GM13977 (cell line): ENCODE measurements around the gene KCNIP4.

ENCODE experiments used
- DNase-seq: peaks from one replicate; pipeline ENCODE4 v3.0.0; 2012; ENCODE audit warnings: low spot score
- CTCF ChIP-seq: IDR thresholded peaks from 2 replicates; pipeline ENCODE4 v1.5.1; 2012; ENCODE audit warnings: mild to moderate bottlenecking, control low read depth; ENCODE audit not compliant: insufficient read depth; ENCODE audit errors: extremely low read depth, missing control alignments
- in situ Hi-C: fragments of 300-500 bp; cut with MboI; formaldehyde crosslinking; loops from one replicate; pipeline ENCODE4 v1.12.0; 2022; ENCODE audit warnings: low sequenced_read_pairs, low pct_unique_long_range_greater_than_20kb, mixed read lengths, inconsistent platforms; ENCODE audit not compliant: unreplicated experiment

KCNIP4 gene

GRCh38 chr4:21167711-21168110 is 780.9 kb downstream of the KCNIP4 start:
- in situ Hi-C loops = no loop called here
- DNase-seq = no peak
- no peak for TF ChIP-seq CTCF

GRCh38 chr4:21155367-21155766 is 793.2 kb downstream of the KCNIP4 start:
- no peak for DNase-seq
- in situ Hi-C loops = no loop called here
- TF ChIP-seq CTCF = no peak

- no peak for DNase-seq
- in situ Hi-C loops = no loop called here
- no peak for TF ChIP-seq CTCF
Measured at GRCh38 chr4:21139327-21139726, 809.2 kb downstream of the KCNIP4 start.

GRCh38 chr4:21136051-21136630 is 812.4 kb downstream of the KCNIP4 start:
- no peak for TF ChIP-seq CTCF
- in situ Hi-C loops = no loop called here
- DNase-seq = no peak

GRCh38 chr4:21134994-21135393 is 813.6 kb downstream of the KCNIP4 start:
- no peak for TF ChIP-seq CTCF
- DNase-seq = no peak
- in situ Hi-C loops = no loop called here

- in situ Hi-C loops = no loop called here
- no peak for TF ChIP-seq CTCF
- DNase-seq = no peak
Measured at GRCh38 chr4:21130606-21131005, 818.0 kb downstream of the KCNIP4 start.
